Measurements from ENCODE around the gene CLBA1.
"Not testable (repeated sequence)": the region's sequence is repeated elsewhere in the genome, so short reads cannot be mapped to it uniquely, and the experiment has no call there.

Gene CLBA1

GRCh38 chr14:105026033-105026785 lies 40.6 kb downstream of the CLBA1 start:
- peak; percentile 79 for DNase-seq

- peak; percentile 70 for DNase-seq
Observed at GRCh38 chr14:105026802-105027563, 41.4 kb downstream of the CLBA1 start.

DNA sequence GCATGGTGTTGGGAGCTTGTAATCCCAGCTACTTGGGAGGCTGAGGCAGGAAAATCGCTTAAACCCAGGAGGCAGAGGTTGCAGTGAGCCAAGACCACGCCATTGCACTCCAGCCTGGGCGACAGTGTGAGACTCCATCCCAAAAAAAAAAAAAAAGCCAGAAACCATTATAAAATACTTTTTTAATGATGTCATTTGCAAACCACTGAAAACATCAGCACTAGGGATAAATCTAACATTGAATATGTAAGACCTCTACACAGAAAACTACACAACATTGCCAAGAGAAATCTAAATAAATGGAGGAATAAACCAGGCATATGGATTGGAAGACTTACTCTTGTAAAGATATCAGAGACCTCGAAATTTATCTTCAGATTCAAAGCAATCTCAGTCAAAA lies 42.1 kb downstream of the CLBA1 start:
- peak; percentile 37 for DNase-seq

DNA sequence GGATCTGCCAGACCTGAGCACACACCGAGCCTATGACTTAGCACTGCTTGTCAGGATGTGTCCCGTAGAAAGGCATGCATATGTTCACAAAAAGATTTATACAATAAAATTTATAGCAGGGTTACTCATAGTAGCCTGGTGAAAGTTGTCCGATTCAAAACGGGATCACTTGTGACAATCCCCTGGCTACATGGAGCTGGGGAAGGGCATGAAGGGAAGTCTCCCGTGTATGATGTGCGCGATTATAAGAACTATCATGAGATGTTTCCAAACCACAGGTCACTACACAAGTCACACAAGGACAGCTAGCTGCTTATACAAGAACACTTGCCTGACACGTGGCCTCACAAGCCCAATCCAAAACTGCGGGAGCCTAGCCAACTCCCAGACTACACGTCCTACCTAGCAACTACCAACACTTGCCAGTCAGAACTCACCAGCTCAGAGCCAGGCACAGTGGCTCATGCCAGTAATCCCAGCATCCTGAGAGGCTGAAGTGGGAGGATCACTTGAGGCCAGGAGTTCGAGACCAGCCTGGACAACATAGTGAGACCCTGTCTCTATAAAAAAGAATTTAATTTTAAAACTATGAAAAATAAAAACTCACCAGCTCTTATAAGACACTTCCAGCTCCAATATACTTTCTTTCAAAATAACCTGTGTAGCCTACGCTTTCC lies 42.8 kb downstream of the CLBA1 start:
- DNase-seq, result peak; percentile 61

GRCh38 chr14:105029402-105029801 lies 43.8 kb downstream of the CLBA1 start:
- no peak for DNase-seq

- no peak for DNase-seq
Observed at GRCh38 chr14:105030194-105030593, 44.6 kb downstream of the CLBA1 start.

- DNase-seq, result no peak
Observed at GRCh38 chr14:105030836-105031396, 45.3 kb downstream of the CLBA1 start.

DNA sequence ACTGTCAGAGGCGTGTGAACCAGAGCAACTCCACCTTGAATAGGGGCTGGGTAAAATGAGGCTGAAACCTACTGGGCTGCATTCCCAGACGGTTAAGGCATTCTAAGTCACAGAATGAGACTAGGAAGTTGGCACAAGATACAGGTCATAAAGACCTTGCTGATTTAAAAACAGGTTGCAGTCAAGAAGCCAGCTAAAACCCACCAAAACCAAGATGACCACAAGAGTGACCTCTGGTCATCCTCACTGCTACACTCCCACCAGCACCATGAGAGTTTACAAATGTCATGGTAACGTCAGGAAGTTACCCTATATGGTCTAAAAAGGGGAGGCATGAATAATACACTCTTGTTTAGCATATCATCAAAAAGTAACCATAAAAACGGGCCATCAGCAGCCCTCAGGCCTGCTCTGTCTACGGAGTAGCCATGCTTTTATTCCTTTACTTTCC lies 46.9 kb downstream of the CLBA1 start:
- DNase-seq, result not testable (repeated sequence)

- DNase-seq, result not testable (repeated sequence)
Observed at GRCh38 chr14:105033412-105033900, 47.9 kb downstream of the CLBA1 start.

DNA sequence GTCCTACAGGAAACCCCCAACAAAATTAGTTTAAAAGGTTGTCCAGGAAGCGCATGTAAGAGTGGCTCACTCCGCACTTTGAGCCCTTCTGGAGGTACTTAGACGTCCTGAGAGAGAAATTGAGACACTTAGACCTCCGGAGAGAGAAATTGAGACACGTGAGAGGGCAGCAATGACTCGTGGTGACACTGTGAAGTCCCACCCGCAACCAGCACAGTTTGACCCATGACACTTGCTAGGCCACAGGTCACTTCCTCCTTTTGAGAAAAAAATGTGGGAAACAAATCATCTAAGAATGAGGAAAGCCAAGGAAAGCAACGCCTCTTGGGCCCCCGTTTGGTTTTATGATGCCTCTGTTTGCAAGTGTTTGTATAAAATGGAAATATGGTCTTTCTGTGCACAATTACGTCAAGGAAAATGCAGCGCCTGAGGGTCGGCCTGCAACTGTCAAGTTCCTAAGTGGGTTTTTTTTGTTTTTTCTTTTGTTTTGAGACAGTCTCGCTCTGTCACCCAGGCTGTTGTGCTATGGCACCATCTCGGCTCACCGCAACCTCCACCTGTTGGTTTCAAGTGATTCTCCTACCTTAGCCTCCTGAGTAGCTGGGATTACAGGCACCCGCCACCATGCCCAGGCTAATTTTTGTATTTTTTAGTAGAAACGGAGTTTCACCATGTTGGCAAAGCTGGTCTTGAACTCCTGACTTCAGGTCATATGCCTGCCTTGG lies 48.9 kb downstream of the CLBA1 start:
- DNase-seq, result no peak

- DNase-seq, result not testable (repeated sequence)
Observed at GRCh38 chr14:105035616-105036015, 50.0 kb downstream of the CLBA1 start.

GRCh38 chr14:105039458-105040205 lies 54.0 kb downstream of the CLBA1 start:
- no peak for DNase-seq

GRCh38 chr14:105041841-105042765 lies 56.5 kb downstream of the CLBA1 start:
- no peak for DNase-seq

DNA sequence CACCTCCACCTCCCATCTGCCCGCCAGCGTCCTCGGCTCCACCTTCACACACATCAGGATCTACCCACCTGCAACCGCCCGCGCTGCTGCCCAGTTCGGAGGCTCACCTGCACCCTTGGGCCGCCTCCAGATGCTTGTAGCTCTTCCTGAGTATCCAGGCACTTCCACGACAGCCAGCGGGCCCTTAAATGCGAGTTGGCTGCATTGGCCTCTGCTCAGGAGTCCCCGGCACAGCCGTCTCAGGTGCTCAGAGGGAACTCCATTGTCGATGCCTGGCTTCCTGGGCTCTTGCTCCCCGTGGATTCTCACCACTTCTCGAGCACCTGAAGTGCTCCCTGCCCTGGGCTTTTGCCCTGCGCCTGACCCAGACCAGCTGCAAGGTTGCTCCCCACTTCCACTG lies 57.2 kb downstream of the CLBA1 start:
- no peak for DNase-seq

GRCh38 chr14:105043641-105044040 lies 58.1 kb downstream of the CLBA1 start:
- no peak for DNase-seq
